Gastrocnemius medialis (tissue), 4 donors: ENCODE results near the gene SRPK3. TPM values are rescaled to one million over a fixed set of nuclear protein-coding genes. Genes with fewer than 3 reads are reported as not detected.

Experiments
- ATAC-seq, 2 donors: fragments of 150-250 bp; one replicate each; pipeline ENCODE4 v1.9.1; 2016
- DNase-seq, 2 donors: peaks; one replicate each; pipeline ENCODE4 v3.0.0-alpha.2; 2019
- H3K27ac ChIP-seq, 4 donors: fragments of 200-600 bp; sonication (generic); 1 replicate in 1 of 4; 2 replicates in 3 of 4; pipeline ENCODE4 v1.5.1; 2016 to 2018; ENCODE audit warnings: mild to moderate bottlenecking in 2 of 4, moderate library complexity in 1 of 4
- H3K27me3 ChIP-seq, 3 donors: fragments of 200-600 bp; sonication (generic) in 2 of 3; 1 replicate in 1 of 3; 2 replicates in 2 of 3; pipeline versions ENCODE4 v1.5.1 to v1.6.0; 2016 to 2019; ENCODE audit warnings: mild to moderate bottlenecking in 1 of 3, moderate library complexity in 1 of 3
- H3K36me3 ChIP-seq, 2 donors: fragments of 200-600 bp; sonication (generic) in 1 of 2; one replicate each; pipeline ENCODE4 v1.5.1; 2017 to 2018
- H3K4me1 ChIP-seq, 2 donors: fragments of 200-600 bp; sonication (generic) in 1 of 2; one replicate each; pipeline ENCODE4 v1.5.1; 2016 to 2017; ENCODE audit warnings: mild to moderate bottlenecking in 2 of 2
- H3K4me3 ChIP-seq, 4 donors: fragments of 200-600 bp; sonication (generic) in 3 of 4; 1 replicate in 1 of 4; 2 replicates in 3 of 4; pipeline ENCODE4 v1.5.1; 2016 to 2019; ENCODE audit warnings: mild to moderate bottlenecking in 2 of 4
- H3K9me3 ChIP-seq, 3 donors: fragments of 200-600 bp; sonication (generic) in 2 of 3; 1 replicate in 1 of 3; 2 replicates in 2 of 3; pipeline ENCODE4 v1.5.1; 2016 to 2019
- POLR2A ChIP-seq, 2 donors: fragments of 450-650 bp; IDR thresholded peaks; one replicate each; pipeline ENCODE4 v1.6.1; 2017; ENCODE audit warnings: antibody characterized with exemption in 2 of 2, mild to moderate bottlenecking in 2 of 2, moderate library complexity in 2 of 2
- in situ Hi-C, 4 donors: fragments of 200-750 bp; cut with MboI; loops; one replicate each; pipeline versions ENCODE4 v1.15.0 to v1.8.0; 2017; ENCODE audit warnings: low sequenced_read_pairs in 4 of 4
- intact Hi-C: fragments of 100-400 bp; cut with DNase I; formaldehyde crosslinking; loops from one replicate; pipeline ENCODE4 v1.15.1; 2023; ENCODE audit warnings: low total_unique reads
- total RNA-seq, 4 donors: library from RNA; depleted of rRNA; stranded (reverse); fragments of >200 nt; gene quantifications; one replicate each; pipeline versions ENCODE4 v1.1.0 to v1.2.3, GENCODE V29; 2016
- TF ChIP-seq, protein P1 (sequence below), 5 experiments: fragments of 450-650 bp in 3 of 5; fragments of 200-600 bp in 2 of 5; sonication (generic) in 2 of 5; IDR thresholded peaks in 4 of 5; conservative IDR thresholded peaks in 1 of 5; 1 replicate in 4 of 5; 2 replicates in 1 of 5; pipeline ENCODE4 v1.5.1; 2016 to 2019; ENCODE audit warnings: antibody characterized with exemption in 5 of 5, mild to moderate bottlenecking in 3 of 5, moderate library complexity in 3 of 5

SRPK3 gene
- total RNA-seq, 4 donors from 2014 or later = 30.3 to 39.9 (median 33.8) TPM

DNA sequence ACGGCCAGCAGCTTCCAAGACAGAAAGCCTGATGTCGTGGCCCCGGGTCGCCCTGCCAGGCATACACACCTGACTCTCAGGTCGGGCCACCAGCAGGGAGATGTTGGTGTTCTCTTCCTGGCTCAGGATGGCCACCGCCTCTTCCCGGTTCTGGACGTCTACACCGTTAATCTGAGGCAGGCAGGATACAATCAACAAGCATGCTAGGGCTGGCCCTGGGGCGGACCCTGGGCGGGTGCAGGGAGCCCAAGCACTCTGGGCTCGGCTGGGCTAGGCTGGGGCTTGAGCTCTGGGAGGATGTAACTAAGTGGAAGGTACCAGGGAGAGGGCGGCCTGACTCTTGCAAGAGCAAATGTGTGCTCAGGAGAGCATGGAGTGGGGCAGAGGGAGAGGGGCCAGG lies 24.6 kb downstream of the SRPK3 start:
- TF ChIP-seq, protein P1, sequence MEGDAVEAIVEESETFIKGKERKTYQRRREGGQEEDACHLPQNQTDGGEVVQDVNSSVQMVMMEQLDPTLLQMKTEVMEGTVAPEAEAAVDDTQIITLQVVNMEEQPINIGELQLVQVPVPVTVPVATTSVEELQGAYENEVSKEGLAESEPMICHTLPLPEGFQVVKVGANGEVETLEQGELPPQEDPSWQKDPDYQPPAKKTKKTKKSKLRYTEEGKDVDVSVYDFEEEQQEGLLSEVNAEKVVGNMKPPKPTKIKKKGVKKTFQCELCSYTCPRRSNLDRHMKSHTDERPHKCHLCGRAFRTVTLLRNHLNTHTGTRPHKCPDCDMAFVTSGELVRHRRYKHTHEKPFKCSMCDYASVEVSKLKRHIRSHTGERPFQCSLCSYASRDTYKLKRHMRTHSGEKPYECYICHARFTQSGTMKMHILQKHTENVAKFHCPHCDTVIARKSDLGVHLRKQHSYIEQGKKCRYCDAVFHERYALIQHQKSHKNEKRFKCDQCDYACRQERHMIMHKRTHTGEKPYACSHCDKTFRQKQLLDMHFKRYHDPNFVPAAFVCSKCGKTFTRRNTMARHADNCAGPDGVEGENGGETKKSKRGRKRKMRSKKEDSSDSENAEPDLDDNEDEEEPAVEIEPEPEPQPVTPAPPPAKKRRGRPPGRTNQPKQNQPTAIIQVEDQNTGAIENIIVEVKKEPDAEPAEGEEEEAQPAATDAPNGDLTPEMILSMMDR (IDR thresholded peaks at IDR 0.05 in 4 of 5, conservative IDR thresholded peaks at IDR 0.05 in 1 of 5) = no peak
- no peak for TF ChIP-seq POLR2A (IDR thresholded peaks at IDR 0.05)
- Histone ChIP-seq H3K4me1 (no peaks in the 10 kb centered on the region), H3K9me3 (no peaks in the 10 kb centered on the region), H3K4me3 (no peak overlapping the region), H3K36me3 (no peaks in the 10 kb centered on the region), H3K27ac (no peak overlapping the region), H3K27me3 (no peaks in the 10 kb centered on the region)
- intact Hi-C loops = no loop called here
- in situ Hi-C loops = no loop called here
- no peak for DNase-seq
- no peak for ATAC-seq

DNA sequence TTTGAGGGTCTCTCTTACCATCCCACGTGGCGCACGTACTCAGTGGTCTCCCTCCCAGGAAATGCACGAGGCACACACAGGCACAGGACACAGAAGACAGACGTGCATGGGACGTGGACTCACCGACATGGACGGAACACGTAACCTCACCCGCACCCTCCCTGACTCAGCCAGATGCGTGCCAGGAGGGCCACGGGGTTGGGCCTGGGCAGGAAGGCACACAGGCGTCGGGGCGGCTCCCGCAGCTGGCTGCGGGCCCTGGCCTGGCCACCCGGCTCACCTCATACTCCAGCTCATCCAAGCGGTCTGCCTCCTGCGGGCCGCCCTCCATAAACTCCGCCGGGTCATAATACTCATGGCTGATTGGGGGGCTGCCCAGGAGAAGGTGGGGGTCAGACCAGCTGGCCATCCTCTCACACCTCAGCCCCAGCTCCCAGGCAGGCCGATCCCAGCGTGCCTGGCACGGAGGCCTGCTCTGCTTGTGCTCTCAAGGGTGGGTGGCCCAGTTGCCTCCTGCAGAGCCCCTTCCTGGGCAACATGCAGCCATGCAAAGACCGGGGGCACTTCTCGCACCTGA lies 26.2 kb downstream of the SRPK3 start:
- intact Hi-C loops = no loop called here
- DNase-seq (peak in 1 of 2 donors; percentile 46), ATAC-seq (no peak)
- Histone ChIP-seq H3K27me3 (no peaks in the 10 kb centered on the region), H3K9me3 (no peaks in the 10 kb centered on the region), H3K4me3 (no peak overlapping the region), H3K4me1 (no peaks in the 10 kb centered on the region), H3K27ac (no peak overlapping the region), H3K36me3 (no peaks in the 10 kb centered on the region)
- in situ Hi-C loops = no loop called here
- TF ChIP-seq POLR2A (IDR thresholded peaks at IDR 0.05) = no peak
- TF ChIP-seq, protein P1 (IDR thresholded peaks at IDR 0.05 in 4 of 5, conservative IDR thresholded peaks at IDR 0.05 in 1 of 5) = no peak

DNA sequence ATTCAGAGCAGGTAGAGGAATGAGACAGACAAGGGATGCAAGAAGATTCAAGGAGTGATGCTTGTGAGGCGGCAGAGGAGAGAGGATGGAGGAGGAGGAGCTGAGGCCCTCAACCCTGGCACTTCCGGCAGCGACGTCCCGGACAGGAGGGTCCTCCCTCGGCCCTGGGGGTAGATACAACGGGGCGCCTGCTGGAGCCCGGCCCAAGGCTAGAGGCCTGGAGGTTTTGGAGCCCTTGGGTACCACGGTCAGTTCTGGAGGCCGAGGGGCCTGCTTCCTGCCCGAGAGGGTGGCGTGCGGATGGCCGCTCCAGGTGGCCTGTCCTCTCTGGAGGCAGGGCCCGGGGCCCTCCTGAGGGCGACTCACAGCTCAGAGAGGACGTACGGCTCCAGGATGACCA lies 27.1 kb downstream of the SRPK3 start:
- Histone ChIP-seq H3K4me1 (no peaks in the 10 kb centered on the region), H3K27ac (no peak overlapping the region), H3K36me3 (no peaks in the 10 kb centered on the region), H3K27me3 (no peaks in the 10 kb centered on the region), H3K4me3 (no peak overlapping the region), H3K9me3 (no peaks in the 10 kb centered on the region)
- no peak for ATAC-seq
- no peak for TF ChIP-seq POLR2A (IDR thresholded peaks at IDR 0.05)
- TF ChIP-seq, protein P1 (IDR thresholded peaks at IDR 0.05 in 4 of 5, conservative IDR thresholded peaks at IDR 0.05 in 1 of 5) = no peak
- in situ Hi-C loops (no loop called here), intact Hi-C loops (no loop called here)
- DNase-seq = no peak

DNA sequence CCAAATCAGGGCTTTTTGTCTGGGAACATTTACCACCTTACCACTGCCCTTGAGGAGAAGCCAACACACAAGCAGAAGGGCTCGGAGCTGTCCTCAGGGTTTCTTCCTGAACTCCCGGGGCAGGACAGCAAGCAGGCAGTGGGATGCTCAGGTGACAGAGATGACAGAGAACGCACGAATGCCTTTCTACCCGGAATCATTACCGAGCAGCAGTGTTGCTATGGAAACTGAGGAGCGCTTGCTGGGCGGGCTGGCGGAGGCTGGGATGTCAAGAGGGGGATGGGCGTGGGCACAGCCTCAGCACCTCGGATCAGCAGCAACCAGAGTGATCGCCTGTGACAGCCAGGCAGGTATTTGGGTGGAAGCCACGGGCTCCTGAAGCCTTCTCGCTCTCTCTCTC lies 31.4 kb downstream of the SRPK3 start:
- no peak for DNase-seq
- intact Hi-C loops (no loop called here), in situ Hi-C loops (no loop called here)
- H3K9me3 ChIP-seq = no peaks in the 10 kb centered on the region
- H3K36me3 ChIP-seq = no peaks in the 10 kb centered on the region
- H3K4me3 ChIP-seq = no peak overlapping the region
- TF ChIP-seq, protein P1 (IDR thresholded peaks at IDR 0.05 in 4 of 5, conservative IDR thresholded peaks at IDR 0.05 in 1 of 5) = no peak
- no peak for TF ChIP-seq POLR2A (IDR thresholded peaks at IDR 0.05)
- no peak for ATAC-seq
- H3K4me1 ChIP-seq = no peaks in the 10 kb centered on the region
- H3K27ac ChIP-seq = no peak overlapping the region
- H3K27me3 ChIP-seq = peaks cover 0 to 8% (median 0%) of the 10 kb centered on the region in 3 donors

DNA sequence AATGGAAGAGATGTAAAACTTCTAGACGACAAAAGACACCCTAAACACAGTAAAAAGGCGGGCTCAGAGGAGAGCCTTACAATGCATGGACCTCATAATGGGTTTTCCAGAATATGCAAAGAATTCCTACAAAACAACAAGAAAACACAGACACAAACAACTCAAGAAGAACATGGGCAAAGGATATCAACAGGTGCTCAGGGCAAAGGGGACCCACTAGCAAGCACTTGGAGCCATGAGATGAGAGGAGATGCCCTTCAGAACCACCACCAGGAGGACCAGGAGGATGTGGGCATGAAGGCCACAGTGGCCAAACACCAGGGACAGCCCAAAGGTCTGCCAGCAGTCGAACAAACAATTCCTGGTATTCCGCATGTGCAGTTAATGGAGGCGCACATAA lies 32.3 kb downstream of the SRPK3 start:
- Histone ChIP-seq H3K27ac (no peak overlapping the region), H3K4me3 (no peak overlapping the region), H3K27me3 (peaks cover 0 to 8% (median 0%) of the 10 kb centered on the region in 3 donors), H3K4me1 (no peaks in the 10 kb centered on the region), H3K9me3 (no peaks in the 10 kb centered on the region), H3K36me3 (no peaks in the 10 kb centered on the region)
- no peak for TF ChIP-seq POLR2A (IDR thresholded peaks at IDR 0.05)
- TF ChIP-seq, protein P1 (IDR thresholded peaks at IDR 0.05 in 4 of 5, conservative IDR thresholded peaks at IDR 0.05 in 1 of 5) = no peak
- intact Hi-C loops (no loop called here), in situ Hi-C loops (no loop called here)
- DNase-seq (no peak), ATAC-seq (no peak)
